ENCODE measurements around the gene TRHDE.

Gene TRHDE

GRCh38 chr12:72467985-72468384 lies 195.8 kb downstream of the TRHDE start:
- no peak for DNase-seq (ENCODE audit: low read depth)
- H3K4me3 ChIP-seq (ENCODE audit: low read depth, low read length): no peak overlapping the region
- TF ChIP-seq POLR2A (IDR thresholded peaks at IDR 0.05; ENCODE audit: extremely low read depth, insufficient read length): no peak

- TF ChIP-seq MAX (IDR thresholded peaks at IDR 0.05; ENCODE audit: low read depth, low read length) (no peak), MYC (IDR thresholded peaks at IDR 0.05; ENCODE audit: low read depth, low read length) (no peak), POLR2A (IDR thresholded peaks at IDR 0.05; ENCODE audit: extremely low read depth, insufficient read length) (no peak)
- TF ChIP-seq, protein P1, sequence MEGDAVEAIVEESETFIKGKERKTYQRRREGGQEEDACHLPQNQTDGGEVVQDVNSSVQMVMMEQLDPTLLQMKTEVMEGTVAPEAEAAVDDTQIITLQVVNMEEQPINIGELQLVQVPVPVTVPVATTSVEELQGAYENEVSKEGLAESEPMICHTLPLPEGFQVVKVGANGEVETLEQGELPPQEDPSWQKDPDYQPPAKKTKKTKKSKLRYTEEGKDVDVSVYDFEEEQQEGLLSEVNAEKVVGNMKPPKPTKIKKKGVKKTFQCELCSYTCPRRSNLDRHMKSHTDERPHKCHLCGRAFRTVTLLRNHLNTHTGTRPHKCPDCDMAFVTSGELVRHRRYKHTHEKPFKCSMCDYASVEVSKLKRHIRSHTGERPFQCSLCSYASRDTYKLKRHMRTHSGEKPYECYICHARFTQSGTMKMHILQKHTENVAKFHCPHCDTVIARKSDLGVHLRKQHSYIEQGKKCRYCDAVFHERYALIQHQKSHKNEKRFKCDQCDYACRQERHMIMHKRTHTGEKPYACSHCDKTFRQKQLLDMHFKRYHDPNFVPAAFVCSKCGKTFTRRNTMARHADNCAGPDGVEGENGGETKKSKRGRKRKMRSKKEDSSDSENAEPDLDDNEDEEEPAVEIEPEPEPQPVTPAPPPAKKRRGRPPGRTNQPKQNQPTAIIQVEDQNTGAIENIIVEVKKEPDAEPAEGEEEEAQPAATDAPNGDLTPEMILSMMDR (IDR thresholded peaks at IDR 0.05; ENCODE audit: low read depth, low read length): no peak
- no peak overlapping the region for H3K4me3 ChIP-seq (ENCODE audit: low read depth, low read length)
- DNase-seq (ENCODE audit: low read depth): no peak
Observed at GRCh38 chr12:72468505-72468904, 196.3 kb downstream of the TRHDE start.

- DNase-seq (ENCODE audit: low read depth): no peak
- no peak overlapping the region for H3K4me3 ChIP-seq (ENCODE audit: low read depth, low read length)
- no peak for TF ChIP-seq MYC (IDR thresholded peaks at IDR 0.05; ENCODE audit: low read depth, low read length)
- TF ChIP-seq MAX (IDR thresholded peaks at IDR 0.05; ENCODE audit: low read depth, low read length): no peak
- TF ChIP-seq POLR2A (IDR thresholded peaks at IDR 0.05; ENCODE audit: extremely low read depth, insufficient read length): no peak
- TF ChIP-seq, protein P1 (IDR thresholded peaks at IDR 0.05; ENCODE audit: low read depth, low read length): no peak
Observed at GRCh38 chr12:72471806-72472205, 199.6 kb downstream of the TRHDE start.

- DNase-seq (ENCODE audit: low read depth): no peak
- TF ChIP-seq POLR2A (IDR thresholded peaks at IDR 0.05; ENCODE audit: extremely low read depth, insufficient read length): no peak
- TF ChIP-seq MAX (IDR thresholded peaks at IDR 0.05; ENCODE audit: low read depth, low read length): no peak
- TF ChIP-seq, protein P1 (IDR thresholded peaks at IDR 0.05; ENCODE audit: low read depth, low read length): no peak
- no peak for TF ChIP-seq MYC (IDR thresholded peaks at IDR 0.05; ENCODE audit: low read depth, low read length)
- H3K4me3 ChIP-seq (ENCODE audit: low read depth, low read length): no peak overlapping the region
Observed at GRCh38 chr12:72472350-72472749, 200.2 kb downstream of the TRHDE start.

DNA sequence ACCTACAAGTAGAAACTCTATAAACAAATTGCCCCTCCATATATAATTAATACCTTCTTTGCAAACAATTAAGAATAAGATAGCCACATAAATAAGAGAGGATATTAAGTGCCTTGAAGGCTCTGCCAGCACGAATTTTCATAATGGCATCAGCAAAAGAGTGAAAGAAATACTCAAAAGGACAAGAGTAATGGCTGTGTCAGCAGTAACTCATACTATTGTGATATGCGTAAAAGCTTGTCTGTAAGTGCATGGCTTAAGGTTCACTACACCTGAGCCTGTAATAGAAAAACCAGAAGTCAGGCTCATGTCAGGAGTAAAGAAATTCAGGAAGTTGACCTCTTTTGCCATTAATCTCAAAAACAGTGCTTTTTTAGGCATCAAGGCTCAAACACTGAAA lies 204.1 kb downstream of the TRHDE start:
- no peak for DNase-seq (ENCODE audit: low read depth)
- TF ChIP-seq MAX (IDR thresholded peaks at IDR 0.05; ENCODE audit: low read depth, low read length) (no peak), MYC (IDR thresholded peaks at IDR 0.05; ENCODE audit: low read depth, low read length) (no peak), POLR2A (IDR thresholded peaks at IDR 0.05; ENCODE audit: extremely low read depth, insufficient read length) (no peak)
- TF ChIP-seq, protein P1 (IDR thresholded peaks at IDR 0.05; ENCODE audit: low read depth, low read length): no peak
- no peak overlapping the region for H3K4me3 ChIP-seq (ENCODE audit: low read depth, low read length)

DNA sequence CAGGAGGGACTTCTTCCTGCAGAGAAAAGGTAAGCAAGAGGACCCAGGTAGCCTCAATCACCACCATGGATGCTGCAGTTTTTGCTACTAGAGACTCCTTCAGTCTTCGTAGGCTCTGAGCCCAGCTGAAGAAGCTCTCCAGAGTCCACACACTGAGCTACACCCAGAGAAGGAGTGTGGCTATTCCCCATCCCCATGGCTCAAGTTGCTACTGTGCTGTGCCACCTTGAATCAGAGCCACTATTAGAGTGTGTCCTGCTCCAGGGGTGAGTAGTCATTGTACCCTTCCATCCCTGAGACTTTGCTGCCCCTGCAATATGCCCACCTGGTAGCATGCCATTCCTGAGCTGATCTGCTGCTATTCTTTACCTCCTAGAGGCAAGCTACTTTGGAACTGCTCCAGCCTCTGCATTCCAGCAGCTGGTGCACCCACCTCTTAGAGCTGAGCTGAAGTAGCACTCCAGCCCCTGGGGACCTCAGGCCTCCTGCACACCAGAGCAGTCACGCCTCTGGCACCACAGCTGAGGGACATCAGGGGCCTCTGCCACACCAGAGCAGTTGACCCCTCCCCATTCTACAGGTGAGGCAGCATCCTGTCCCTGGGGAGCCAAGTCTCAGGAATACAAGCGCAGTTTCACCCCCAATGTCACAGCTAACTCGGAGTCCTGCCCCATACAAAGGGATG lies 213.0 kb downstream of the TRHDE start:
- H3K4me3 ChIP-seq (ENCODE audit: low read depth, low read length): no peak overlapping the region
- DNase-seq (ENCODE audit: low read depth): no peak
- no peak for TF ChIP-seq MYC (IDR thresholded peaks at IDR 0.05; ENCODE audit: low read depth, low read length)
- no peak for TF ChIP-seq POLR2A (IDR thresholded peaks at IDR 0.05; ENCODE audit: extremely low read depth, insufficient read length)
- no peak for TF ChIP-seq MAX (IDR thresholded peaks at IDR 0.05; ENCODE audit: low read depth, low read length)
- TF ChIP-seq, protein P1 (IDR thresholded peaks at IDR 0.05; ENCODE audit: low read depth, low read length): no peak

Data from NB4 (cell line).